Erythroblast (primary cell): ENCODE measurements around the gene HTRA3.

ENCODE experiments used
- GATA1 ChIP-seq: IDR thresholded peaks from 2 replicates; pipeline ENCODE4 v1.6.1; 2011; ENCODE audit warnings: low read depth, mild to moderate bottlenecking, control low read depth, low read length, moderate library complexity
- POLR2A ChIP-seq: IDR thresholded peaks from 2 replicates; pipeline ENCODE4 v1.6.1; 2011; ENCODE audit warnings: mild to moderate bottlenecking, low read length

DNA sequence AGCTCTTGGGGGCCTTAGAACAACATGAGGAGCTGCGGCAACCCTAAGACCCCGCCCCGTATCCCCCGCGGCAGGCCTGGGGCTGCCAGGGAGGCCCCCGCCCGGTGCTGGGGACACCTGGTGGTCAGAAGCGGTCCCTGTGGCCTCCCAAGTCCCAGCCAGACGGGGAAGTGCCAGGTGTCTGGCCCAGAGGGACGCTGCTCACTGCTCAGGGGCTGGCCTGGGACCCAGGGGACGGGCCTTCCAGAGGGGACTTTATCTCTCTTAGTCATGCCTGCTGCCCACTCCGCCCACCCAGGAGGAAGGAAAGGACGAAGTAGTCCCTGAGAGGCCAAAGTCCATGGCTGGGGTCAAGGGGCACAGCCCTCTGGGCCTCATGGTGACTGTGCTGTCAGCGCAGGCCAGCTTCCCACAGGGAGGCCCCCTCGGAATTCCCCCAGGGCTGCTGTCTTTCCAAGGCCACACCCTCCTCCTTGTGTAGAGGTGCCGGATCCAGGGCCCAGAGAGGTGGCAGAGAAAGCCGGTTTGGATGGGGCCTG is 31.0 kb upstream of the HTRA3 start:
- no peak for TF ChIP-seq POLR2A
- TF ChIP-seq GATA1 = no peak
